ENCODE data around the gene GABRB1.

GRCh38 chr4:47213106-47213505, 181.7 kb downstream of the GABRB1 start:
- TF ChIP-seq CTCF (IDR thresholded peaks at IDR 0.05) (no peak), POLR2A (IDR thresholded peaks at IDR 0.05) (no peak)

Measured in adrenal gland (tissue), 5 donors.